Measurements from ENCODE around the gene RBL2. TPM values are rescaled to one million over a fixed set of nuclear protein-coding genes. Genes with fewer than 3 reads are reported as not detected.

The RBL2 gene
- total and polyA plus RNA-seq, 2 donors (not counting 1 experiment from before 2014, with no cell fraction given) = 70.7 to 171 TPM

- DNase-seq (peak; percentile 53), ATAC-seq (ENCODE audit: low read depth) (no peak)
- Mint-ChIP-seq H3K27ac (peak overlapping the region; percentile 90), H3K4me3 (peak overlapping the region; percentile 87), H3K9me3 (ENCODE audit: insufficient read depth) (no peaks in the 10 kb centered on the region), H3K27me3 (no peaks in the 10 kb centered on the region), H3K4me1 (peaks cover 35% of the 10 kb centered on the region)
- no peaks in the 10 kb centered on the region for H3K27me3 ChIP-seq (replicated peaks in 1 of 4; ENCODE audit: control extremely low read depth in 1 of 4, control insufficient read depth in 3 of 4, insufficient read depth in 4 of 4, low read length in 3 of 4)
- peaks cover 20% of the 10 kb centered on the region for H3K79me2 ChIP-seq (ENCODE audit: control insufficient read depth, insufficient read depth, low read length)
- H3K4me3 ChIP-seq (ENCODE audit: control extremely low read depth in 1 of 5, extremely low read depth in 1 of 5, insufficient read depth in 1 of 5, low read depth in 2 of 5, low read length in 4 of 5) = peak overlapping the region; percentile 30 to 90 (median 86)
- H2AFZ ChIP-seq (ENCODE audit: insufficient read depth, low read depth, low read length, poor library complexity, severe bottlenecking) = peak overlapping the region; percentile 96
- H3K4me2 ChIP-seq (replicated peaks; ENCODE audit: low read depth, low read length, poor library complexity, severe bottlenecking) = peak overlapping the region; percentile 92
- TF ChIP-seq CTCF (IDR thresholded peaks at IDR 0.05) = no peak
- no peak for TF ChIP-seq EZH2 (IDR thresholded peaks at IDR 0.05; ENCODE audit: borderline replicate concordance, insufficient read depth, low read depth, low read length, poor library complexity, severe bottlenecking)
- no peaks in the 10 kb centered on the region for H3K36me3 ChIP-seq (replicated peaks in 1 of 2; ENCODE audit: control extremely low read depth in 1 of 2, control insufficient read depth in 1 of 2, extremely low read depth in 1 of 2, insufficient read depth in 2 of 2, low read length in 1 of 2)
- ChIA-PET POLR2A (interaction anchor here (0.6 to 2.2 kb wide), 10 partner anchors 11 to 286 kb away, joined by 3 to 25 read pairs (median 6); partner anchors contain the start of genes FTO, RBL2 and RPGRIP1L), CTCF (interaction anchor here (0.6 to 2.2 kb wide), 7 partner anchors 9 to 1313 kb away, joined by 3 to 8 read pairs (median 4); partner anchors contain the start of gene RBL2)
- 5% methylated on average over 14 of the region's 15 CpGs for WGBS (ENCODE audit: insufficient coverage)
- intact Hi-C loops (cut with micrococcal nuclease) = loop anchor here (1.0 to 5.0 kb wide), 4 partner anchors 14 to 442 kb away; partner anchors contain the start of gene RBL2
- H3K9me3 ChIP-seq (ENCODE audit: control extremely low read depth in 1 of 3, control insufficient read depth in 2 of 3, insufficient read depth in 1 of 3, low read length in 2 of 3) = no peaks in the 10 kb centered on the region
- peak overlapping the region; percentile 87 for H3K9ac ChIP-seq (ENCODE audit: low read length)
- H3K27ac ChIP-seq (ENCODE audit: low read length in 2 of 2) = peak overlapping the region; percentile 82 to 83
- no peaks in the 10 kb centered on the region for H4K20me1 ChIP-seq (ENCODE audit: control insufficient read depth, insufficient read depth, low read length, poor library complexity, severe bottlenecking)
- H3K4me1 ChIP-seq (ENCODE audit: control insufficient read depth in 2 of 2, insufficient read depth in 2 of 2, low read length in 2 of 2) = peaks cover 18 to 21% of the 10 kb centered on the region in 2 donors
These were observed 69.9 kb downstream of the RBL2 start for GRCh38 chr16:53503991-53504663.

DNA sequence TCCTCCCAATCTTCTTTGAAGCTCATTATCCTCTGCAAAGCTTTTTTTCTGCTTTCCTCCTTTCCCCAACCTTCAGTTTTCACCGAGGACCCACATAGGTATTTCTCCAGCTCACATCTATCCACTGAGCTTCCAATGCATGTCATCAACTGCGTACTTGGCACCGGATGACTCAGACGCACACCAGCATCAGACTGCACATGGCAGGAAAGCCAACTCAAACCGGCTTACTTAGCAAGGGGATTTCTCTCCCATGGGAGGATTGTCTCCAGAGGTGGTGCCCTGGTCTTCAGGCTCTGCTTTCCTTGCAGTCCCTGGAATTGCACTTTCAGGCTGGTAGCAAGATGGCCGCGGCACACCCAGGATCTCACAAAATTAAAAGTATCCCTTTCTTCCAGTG is 70.4 kb downstream of the RBL2 start:
- DNase-seq = no peak
- Mint-ChIP-seq H3K9me3 (ENCODE audit: insufficient read depth) (no peaks in the 10 kb centered on the region), H3K4me1 (peaks cover 36% of the 10 kb centered on the region), H3K27me3 (no peaks in the 10 kb centered on the region), H3K4me3 (peak overlapping the region; percentile 87), H3K27ac (peak overlapping the region; percentile 90)
- no peaks in the 10 kb centered on the region for H3K27me3 ChIP-seq (replicated peaks in 1 of 4; ENCODE audit: control extremely low read depth in 1 of 4, control insufficient read depth in 3 of 4, insufficient read depth in 4 of 4, low read length in 3 of 4)
- CTCF ChIA-PET = interaction anchor here (1.0 to 2.2 kb wide), 5 partner anchors 8 to 1313 kb away, joined by 3 to 8 read pairs (median 4); partner anchors contain the start of gene RBL2
- H3K4me1 ChIP-seq (ENCODE audit: control insufficient read depth in 2 of 2, insufficient read depth in 2 of 2, low read length in 2 of 2) = peaks cover 21% of the 10 kb centered on the region in 2 donors
- H3K9ac ChIP-seq (ENCODE audit: low read length) = no peak overlapping the region
- peak overlapping the region in 1 of 2 donors; percentile 82 for H3K27ac ChIP-seq (ENCODE audit: low read length in 2 of 2)
- no peak for ATAC-seq (ENCODE audit: low read depth)
- H3K36me3 ChIP-seq (replicated peaks in 1 of 2; ENCODE audit: control extremely low read depth in 1 of 2, control insufficient read depth in 1 of 2, extremely low read depth in 1 of 2, insufficient read depth in 2 of 2, low read length in 1 of 2) = no peaks in the 10 kb centered on the region
- intact Hi-C loops (cut with micrococcal nuclease) = loop anchor here (5.0 kb wide), 1 partner anchor 442 kb away; no protein-coding TSS in a partner anchor
- WGBS (ENCODE audit: insufficient coverage) = 92% methylated on average over 7 of the region's 7 CpGs
- H3K4me3 ChIP-seq (ENCODE audit: control extremely low read depth in 1 of 5, extremely low read depth in 1 of 5, insufficient read depth in 1 of 5, low read depth in 2 of 5, low read length in 4 of 5) = no peak overlapping the region
- POLR2A ChIA-PET = interaction anchor here (0.6 to 1.5 kb wide), 3 partner anchors 13 to 287 kb away, joined by 4 to 25 read pairs (median 6); partner anchors contain the start of genes FTO and RPGRIP1L
- H4K20me1 ChIP-seq (ENCODE audit: control insufficient read depth, insufficient read depth, low read length, poor library complexity, severe bottlenecking) = no peaks in the 10 kb centered on the region
- H3K4me2 ChIP-seq (replicated peaks; ENCODE audit: low read depth, low read length, poor library complexity, severe bottlenecking) = peak overlapping the region; percentile 92
- peaks cover 20% of the 10 kb centered on the region for H3K79me2 ChIP-seq (ENCODE audit: control insufficient read depth, insufficient read depth, low read length)
- peak overlapping the region; percentile 96 for H2AFZ ChIP-seq (ENCODE audit: insufficient read depth, low read depth, low read length, poor library complexity, severe bottlenecking)
- TF ChIP-seq CTCF (IDR thresholded peaks at IDR 0.05) (no peak), EZH2 (IDR thresholded peaks at IDR 0.05; ENCODE audit: borderline replicate concordance, insufficient read depth, low read depth, low read length, poor library complexity, severe bottlenecking) (no peak)
- no peaks in the 10 kb centered on the region for H3K9me3 ChIP-seq (ENCODE audit: control extremely low read depth in 1 of 3, control insufficient read depth in 2 of 3, insufficient read depth in 1 of 3, low read length in 2 of 3)

Data from B cell (primary cell).